ENCODE results near the gene EFHC1.

Gene EFHC1

GRCh38 chr6:52537001-52537753, 117.0 kb downstream of the EFHC1 start:
- H3K4me3 ChIP-seq (ENCODE audit: low read length) = peak overlapping the region; percentile 26
- H3K79me2 ChIP-seq (ENCODE audit: low read length) = peaks cover 78% of the 10 kb centered on the region
- no peaks in the 10 kb centered on the region for H3K9me2 ChIP-seq (replicated peaks; ENCODE audit: insufficient read depth, low read length)
- DNase-seq = peak; percentile 85
- H3K9ac ChIP-seq (ENCODE audit: low read length) = peak overlapping the region; percentile 77
- H3K4me1 ChIP-seq (ENCODE audit: low read length) = peaks cover 90% of the 10 kb centered on the region
- H3K36me3 ChIP-seq (replicated peaks; ENCODE audit: insufficient read depth, low read length) = peaks cover 15% of the 10 kb centered on the region; the same call in 1 of the 2 replicates
- H3K27ac ChIP-seq (ENCODE audit: low read length) = peak overlapping the region; percentile 99
- H3K27me3 ChIP-seq (replicated peaks; ENCODE audit: insufficient read depth, low read length) = no peaks in the 10 kb centered on the region
- H3F3A ChIP-seq (ENCODE audit: insufficient read depth, low read length) = peaks cover 79% of the 10 kb centered on the region
- TF ChIP-seq CTCF (IDR thresholded peaks at IDR 0.05; ENCODE audit: low read length) = no peak
- no peak for TF ChIP-seq EZH2 (optimal IDR thresholded peaks at IDR 0.05; ENCODE audit: low read depth, low read length)
- no peak for TF ChIP-seq EZH2phosphoT487 (IDR thresholded peaks at IDR 0.05; ENCODE audit: low read length)
- H3K9me3 ChIP-seq (replicated peaks; ENCODE audit: insufficient read depth, low read length) = no peaks in the 10 kb centered on the region
- H2AFZ ChIP-seq (ENCODE audit: low read length) = no peak overlapping the region
- no peaks in the 10 kb centered on the region for H4K20me1 ChIP-seq (ENCODE audit: insufficient read depth, low read length)
- peak overlapping the region; percentile 91 for H3K4me2 ChIP-seq (ENCODE audit: low read depth, low read length)

- no peak overlapping the region for H2AFZ ChIP-seq (ENCODE audit: low read length)
- TF ChIP-seq EZH2 (optimal IDR thresholded peaks at IDR 0.05; ENCODE audit: low read depth, low read length) = no peak
- no peak for TF ChIP-seq EZH2phosphoT487 (IDR thresholded peaks at IDR 0.05; ENCODE audit: low read length)
- TF ChIP-seq CTCF (IDR thresholded peaks at IDR 0.05; ENCODE audit: low read length) = no peak
- H3K27ac ChIP-seq (ENCODE audit: low read length) = peak overlapping the region; percentile 99
- H3K9ac ChIP-seq (ENCODE audit: low read length) = peak overlapping the region; percentile 77
- peak overlapping the region; percentile 91 for H3K4me2 ChIP-seq (ENCODE audit: low read depth, low read length)
- H3K79me2 ChIP-seq (ENCODE audit: low read length) = peaks cover 78% of the 10 kb centered on the region
- peaks cover 94% of the 10 kb centered on the region for H3K4me1 ChIP-seq (ENCODE audit: low read length)
- H3F3A ChIP-seq (ENCODE audit: insufficient read depth, low read length) = peaks cover 84% of the 10 kb centered on the region
- DNase-seq = no peak
- H3K36me3 ChIP-seq (replicated peaks; ENCODE audit: insufficient read depth, low read length) = peaks cover 13% of the 10 kb centered on the region; the same call in 1 of the 2 replicates
- H3K4me3 ChIP-seq (ENCODE audit: low read length) = peak overlapping the region; percentile 5; the same call in 1 of the 2 replicates
- no peaks in the 10 kb centered on the region for H4K20me1 ChIP-seq (ENCODE audit: insufficient read depth, low read length)
- no peaks in the 10 kb centered on the region for H3K27me3 ChIP-seq (replicated peaks; ENCODE audit: insufficient read depth, low read length)
- H3K9me2 ChIP-seq (replicated peaks; ENCODE audit: insufficient read depth, low read length) = no peaks in the 10 kb centered on the region
- H3K9me3 ChIP-seq (replicated peaks; ENCODE audit: insufficient read depth, low read length) = no peaks in the 10 kb centered on the region
Measured at GRCh38 chr6:52538252-52538900, 118.2 kb downstream of the EFHC1 start.

- H3K9ac ChIP-seq (ENCODE audit: low read length) = peak overlapping the region; percentile 77; the same call in 1 of the 2 replicates
- no peak overlapping the region for H3K4me3 ChIP-seq (ENCODE audit: low read length)
- peaks cover 86% of the 10 kb centered on the region for H3F3A ChIP-seq (ENCODE audit: insufficient read depth, low read length)
- H3K27ac ChIP-seq (ENCODE audit: low read length) = peak overlapping the region; percentile 99
- peaks cover 10% of the 10 kb centered on the region; the same call in 1 of the 2 replicates for H3K36me3 ChIP-seq (replicated peaks; ENCODE audit: insufficient read depth, low read length)
- no peak overlapping the region for H2AFZ ChIP-seq (ENCODE audit: low read length)
- H3K4me1 ChIP-seq (ENCODE audit: low read length) = peaks cover 96% of the 10 kb centered on the region
- no peaks in the 10 kb centered on the region for H3K9me2 ChIP-seq (replicated peaks; ENCODE audit: insufficient read depth, low read length)
- TF ChIP-seq EZH2 (optimal IDR thresholded peaks at IDR 0.05; ENCODE audit: low read depth, low read length) (no peak), CTCF (IDR thresholded peaks at IDR 0.05; ENCODE audit: low read length) (no peak)
- no peaks in the 10 kb centered on the region for H4K20me1 ChIP-seq (ENCODE audit: insufficient read depth, low read length)
- peak overlapping the region; percentile 91 for H3K4me2 ChIP-seq (ENCODE audit: low read depth, low read length)
- peaks cover 78% of the 10 kb centered on the region for H3K79me2 ChIP-seq (ENCODE audit: low read length)
- no peak for DNase-seq
- H3K9me3 ChIP-seq (replicated peaks; ENCODE audit: insufficient read depth, low read length) = no peaks in the 10 kb centered on the region
- no peaks in the 10 kb centered on the region for H3K27me3 ChIP-seq (replicated peaks; ENCODE audit: insufficient read depth, low read length)
Measured at GRCh38 chr6:52538901-52539354, 118.8 kb downstream of the EFHC1 start.
